Mesenchymal stem cell (in vitro differentiated cells and primary cell): ENCODE measurements around the gene RANBP9.

Experiments used
- DNase-seq: peaks from one replicate; pipeline ENCODE4 v3.0.0-alpha.2; 2013
- H2AFZ ChIP-seq: one replicate; pipeline ENCODE4 v1.6.1; 2013; ENCODE audit warnings: low read depth, mild to moderate bottlenecking, control low read depth, inconsistent platforms, low read length, moderate library complexity
- H2AK5ac ChIP-seq: 2 replicates; pipeline ENCODE4 v1.6.1; 2013; ENCODE audit warnings: low read length, moderate library complexity, mild to moderate bottlenecking, inconsistent platforms; ENCODE audit not compliant: severe bottlenecking
- H2BK120ac ChIP-seq: one replicate; pipeline ENCODE4 v1.6.1; 2013; ENCODE audit warnings: low read depth, mild to moderate bottlenecking, inconsistent platforms, low read length, moderate library complexity
- H2BK12ac ChIP-seq, 2 experiments: one replicate each; pipeline ENCODE4 v1.6.1; 2013; ENCODE audit warnings: inconsistent platforms in 2 of 2, low read length in 2 of 2, mild to moderate bottlenecking in 2 of 2, moderate library complexity in 2 of 2, control low read depth in 1 of 2
- H2BK15ac ChIP-seq: one replicate; pipeline ENCODE4 v1.6.1; 2013; ENCODE audit warnings: mild to moderate bottlenecking, low read depth, inconsistent platforms; ENCODE audit not compliant: poor library complexity, severe bottlenecking
- H2BK5ac ChIP-seq: 2 replicates; pipeline ENCODE4 v1.6.1; 2013; ENCODE audit warnings: low read depth, mild to moderate bottlenecking, low read length, control low read depth, inconsistent platforms; ENCODE audit not compliant: poor library complexity, severe bottlenecking
- H3K14ac ChIP-seq, 2 experiments: one replicate each; pipeline ENCODE4 v1.6.1; 2013; ENCODE audit warnings: inconsistent platforms in 2 of 2, low read length in 2 of 2, control low read depth in 1 of 2, mild to moderate bottlenecking in 1 of 2, moderate library complexity in 1 of 2
- H3K18ac ChIP-seq, 2 experiments: one replicate each; pipeline ENCODE4 v1.6.1; 2013; ENCODE audit warnings: inconsistent platforms in 2 of 2, low read length in 2 of 2, control low read depth in 1 of 2, low read depth in 1 of 2, mild to moderate bottlenecking in 1 of 2
- H3K23ac ChIP-seq, 2 experiments: one replicate each; pipeline ENCODE4 v1.6.1; 2013; ENCODE audit warnings: inconsistent platforms in 2 of 2, low read length in 2 of 2, mild to moderate bottlenecking in 2 of 2, moderate library complexity in 2 of 2, control low read depth in 1 of 2
- H3K27ac ChIP-seq: 2 replicates; pipeline ENCODE4 v1.5.1; 2013; ENCODE audit warnings: mild to moderate bottlenecking, moderate library complexity, low read length, control low read depth, inconsistent platforms; ENCODE audit not compliant: poor library complexity, severe bottlenecking
- H3K27me3 ChIP-seq, 2 experiments: 2 replicates each; pipeline versions ENCODE4 v1.6.1 to v1.7.0; 2013; ENCODE audit warnings: low read length in 2 of 2, mild to moderate bottlenecking in 2 of 2, moderate library complexity in 2 of 2, control low read depth in 1 of 2, inconsistent platforms in 1 of 2; ENCODE audit not compliant: control insufficient read depth in 1 of 2, insufficient read depth in 1 of 2
- H3K36me3 ChIP-seq, 2 experiments: 2 replicates each; pipeline versions ENCODE4 v1.6.1 to v1.7.0; 2013; ENCODE audit warnings: low read length in 2 of 2, control low read depth in 1 of 2, inconsistent platforms in 1 of 2, low read depth in 1 of 2, mild to moderate bottlenecking in 1 of 2; ENCODE audit not compliant: insufficient read depth in 2 of 2, control insufficient read depth in 1 of 2
- H3K4ac ChIP-seq, 2 experiments: one replicate each; pipeline ENCODE4 v1.6.1; 2013; ENCODE audit warnings: inconsistent platforms in 2 of 2, low read length in 2 of 2, mild to moderate bottlenecking in 2 of 2, moderate library complexity in 2 of 2, control low read depth in 1 of 2, low read depth in 1 of 2
- H3K4me1 ChIP-seq: 2 replicates; pipeline ENCODE4 v1.6.1; 2013; ENCODE audit warnings: low read depth, low read length, control low read depth; ENCODE audit not compliant: control insufficient read depth, insufficient read depth
- H3K4me2 ChIP-seq: 2 replicates; pipeline ENCODE4 v1.6.1; 2013; ENCODE audit warnings: low read length, mild to moderate bottlenecking, inconsistent platforms; ENCODE audit not compliant: poor library complexity, severe bottlenecking
- H3K4me3 ChIP-seq, 2 experiments: 2 replicates each; pipeline versions ENCODE4 v1.5.1 to v1.7.0; 2013; ENCODE audit warnings: low read length in 2 of 2, mild to moderate bottlenecking in 2 of 2, control low read depth in 1 of 2, low read depth in 1 of 2; ENCODE audit not compliant: insufficient read depth in 1 of 2
- H3K79me1 ChIP-seq: replicated peaks from 2 replicates; pipeline ENCODE4 v1.6.1; 2013; ENCODE audit warnings: mild to moderate bottlenecking, control low read depth, low read length, inconsistent platforms; ENCODE audit not compliant: poor library complexity, severe bottlenecking
- H3K9ac ChIP-seq: 2 replicates; pipeline ENCODE4 v1.7.0; 2013; ENCODE audit warnings: mild to moderate bottlenecking, low read length, moderate library complexity
- H3K9me3 ChIP-seq: 2 replicates; pipeline ENCODE4 v1.7.0; 2013; ENCODE audit warnings: mild to moderate bottlenecking, low read length; ENCODE audit not compliant: control insufficient read depth
- H4K8ac ChIP-seq: one replicate; pipeline ENCODE4 v1.6.1; 2013; ENCODE audit warnings: inconsistent platforms, mild to moderate bottlenecking, low read length, moderate library complexity
- H4K91ac ChIP-seq: one replicate; pipeline ENCODE4 v1.6.1; 2013; ENCODE audit warnings: mild to moderate bottlenecking, low read length, inconsistent platforms
- WGBS: methylation state at CpG from one replicate; pipeline ENCODE4 v1.1.7; 2013; ENCODE audit warnings: mixed read lengths; 5-methylcytosine and 5-hydroxymethylcytosine counted together

The RANBP9 gene

GRCh38 chr6:13600036-13600435 lies 111.6 kb downstream of the RANBP9 start:
- peak; percentile 53 for DNase-seq
- H3K23ac ChIP-seq: no peak overlapping the region
- H3K4ac ChIP-seq: no peak overlapping the region
- no peak overlapping the region for H3K18ac ChIP-seq
- H2BK15ac ChIP-seq: no peak overlapping the region
- H3K9ac ChIP-seq: no peak overlapping the region
- no peak overlapping the region for H2BK5ac ChIP-seq
- H3K79me1 ChIP-seq: no peaks in the 10 kb centered on the region
- H3K14ac ChIP-seq: no peak overlapping the region
- no peak overlapping the region for H2AFZ ChIP-seq
- peaks cover 1% of the 10 kb centered on the region for H3K4me1 ChIP-seq
- no peak overlapping the region for H3K27ac ChIP-seq
- H3K4me2 ChIP-seq: no peak overlapping the region
- H2BK120ac ChIP-seq: no peak overlapping the region
- H4K8ac ChIP-seq: no peak overlapping the region
- peaks cover 16 to 64% of the 10 kb centered on the region in 2 experiments for H3K36me3 ChIP-seq
- no peak overlapping the region for H2AK5ac ChIP-seq
- H4K91ac ChIP-seq: no peak overlapping the region
- no peaks in the 10 kb centered on the region for H3K9me3 ChIP-seq
- no peak overlapping the region for H3K4me3 ChIP-seq
- H3K27me3 ChIP-seq: no peaks in the 10 kb centered on the region
- H2BK12ac ChIP-seq: no peak overlapping the region
- 62% methylated on average over 4 of the region's 6 CpGs for WGBS

GRCh38 chr6:13597073-13597472 lies 114.6 kb downstream of the RANBP9 start:
- no peak overlapping the region for H2BK15ac ChIP-seq
- H2BK12ac ChIP-seq: no peak overlapping the region
- H3K14ac ChIP-seq: no peak overlapping the region
- H3K9ac ChIP-seq: no peak overlapping the region
- H4K8ac ChIP-seq: no peak overlapping the region
- H3K18ac ChIP-seq: no peak overlapping the region
- H3K79me1 ChIP-seq: no peaks in the 10 kb centered on the region
- H3K23ac ChIP-seq: no peak overlapping the region
- H3K4me2 ChIP-seq: no peak overlapping the region
- no peak overlapping the region for H2BK120ac ChIP-seq
- H3K27me3 ChIP-seq: no peaks in the 10 kb centered on the region
- H2BK5ac ChIP-seq: no peak overlapping the region
- H3K4me3 ChIP-seq: no peak overlapping the region
- 97% methylated on average over 4 of the region's 4 CpGs for WGBS
- no peaks in the 10 kb centered on the region for H3K9me3 ChIP-seq
- no peak overlapping the region for H3K4ac ChIP-seq
- no peak overlapping the region for H2AK5ac ChIP-seq
- H3K4me1 ChIP-seq: peaks cover 1% of the 10 kb centered on the region
- H2AFZ ChIP-seq: no peak overlapping the region
- no peak for DNase-seq
- H4K91ac ChIP-seq: no peak overlapping the region
- peaks cover 29 to 70% of the 10 kb centered on the region in 2 experiments for H3K36me3 ChIP-seq
- no peak overlapping the region for H3K27ac ChIP-seq

GRCh38 chr6:13593720-13594119 lies 117.9 kb downstream of the RANBP9 start:
- Histone ChIP-seq H3K27me3 (no peaks in the 10 kb centered on the region), H3K4me1 (no peaks in the 10 kb centered on the region), H3K4ac (no peak overlapping the region), H3K14ac (no peak overlapping the region), H2BK5ac (no peak overlapping the region), H3K23ac (no peak overlapping the region), H2AFZ (no peak overlapping the region), H3K27ac (no peak overlapping the region), H2BK120ac (no peak overlapping the region), H3K18ac (no peak overlapping the region), H3K79me1 (no peaks in the 10 kb centered on the region), H3K4me3 (no peak overlapping the region), H2BK12ac (no peak overlapping the region), H2AK5ac (no peak overlapping the region), H4K91ac (no peak overlapping the region), H3K9me3 (no peaks in the 10 kb centered on the region), H3K36me3 (peaks cover 37 to 69% of the 10 kb centered on the region in 2 experiments), H2BK15ac (no peak overlapping the region), H4K8ac (no peak overlapping the region), H3K9ac (no peak overlapping the region), H3K4me2 (no peak overlapping the region)
- WGBS: 79% methylated on average over 5 of the region's 6 CpGs
- no peak for DNase-seq

- no peak overlapping the region for H2BK120ac ChIP-seq
- no peak overlapping the region for H3K18ac ChIP-seq
- no peak overlapping the region for H3K9ac ChIP-seq
- no peaks in the 10 kb centered on the region for H3K9me3 ChIP-seq
- DNase-seq: no peak
- WGBS: 83% methylated on average over 6 of the region's 6 CpGs
- H2BK12ac ChIP-seq: no peak overlapping the region
- H3K23ac ChIP-seq: no peak overlapping the region
- no peaks in the 10 kb centered on the region for H3K27me3 ChIP-seq
- no peaks in the 10 kb centered on the region for H3K79me1 ChIP-seq
- no peak overlapping the region for H2BK5ac ChIP-seq
- no peak overlapping the region for H3K4me2 ChIP-seq
- no peak overlapping the region for H2AK5ac ChIP-seq
- H2BK15ac ChIP-seq: no peak overlapping the region
- no peak overlapping the region for H3K4me3 ChIP-seq
- no peak overlapping the region for H3K4ac ChIP-seq
- H3K14ac ChIP-seq: no peak overlapping the region
- no peak overlapping the region for H4K91ac ChIP-seq
- no peak overlapping the region for H2AFZ ChIP-seq
- H3K4me1 ChIP-seq: no peaks in the 10 kb centered on the region
- peaks cover 33 to 73% of the 10 kb centered on the region in 2 experiments for H3K36me3 ChIP-seq
- no peak overlapping the region for H4K8ac ChIP-seq
- H3K27ac ChIP-seq: no peak overlapping the region
Measured at GRCh38 chr6:13593103-13593502, 118.5 kb downstream of the RANBP9 start.
